ENCODE data around the gene IL19.

Gene IL19

GRCh38 chr1:206770531-206771337, at the start of gene IL19:
IL19 (plus strand) TSS chr1:206770773; CDS start chr1:206836663, 65,890 bp downstream.
- peak; percentile 45 for DNase-seq

- DNase-seq: no peak
These were observed 49.1 kb upstream of the IL19 start for GRCh38 chr1:206721454-206721853.

GRCh38 chr1:206722751-206723461, 47.7 kb upstream of the IL19 start:
- DNase-seq: no peak

GRCh38 chr1:206723462-206723804, 47.1 kb upstream of the IL19 start:
- DNase-seq: no peak

- no peak for DNase-seq
These were observed 46.6 kb upstream of the IL19 start for GRCh38 chr1:206723805-206724472.

- peak; percentile 51 for DNase-seq
These were observed 45.2 kb upstream of the IL19 start for GRCh38 chr1:206725109-206725963.

GRCh38 chr1:206727981-206728696, 42.4 kb upstream of the IL19 start:
- DNase-seq: no peak

- no peak for DNase-seq
These were observed 41.9 kb upstream of the IL19 start for GRCh38 chr1:206728697-206728987.

- DNase-seq: no peak
These were observed 41.5 kb upstream of the IL19 start for GRCh38 chr1:206729050-206729449.

- no peak for DNase-seq
These were observed 41.1 kb upstream of the IL19 start for GRCh38 chr1:206729507-206729906.

GRCh38 chr1:206732508-206732907, 38.1 kb upstream of the IL19 start:
- DNase-seq: no peak

- DNase-seq: no peak
These were observed 37.6 kb upstream of the IL19 start for GRCh38 chr1:206732992-206733391.

- DNase-seq: peak; percentile 65
These were observed 36.0 kb upstream of the IL19 start for GRCh38 chr1:206734499-206735142.

- DNase-seq: no peak
These were observed 35.0 kb upstream of the IL19 start for GRCh38 chr1:206735553-206736031.

GRCh38 chr1:206736878-206737728, 33.5 kb upstream of the IL19 start:
- peak; percentile 67 for DNase-seq

- DNase-seq: no peak
These were observed 32.8 kb upstream of the IL19 start for GRCh38 chr1:206737729-206738201.

- DNase-seq: no peak
These were observed 31.9 kb upstream of the IL19 start for GRCh38 chr1:206738370-206739366.

- DNase-seq: peak; percentile 35
These were observed 31.0 kb upstream of the IL19 start for GRCh38 chr1:206739411-206740076.

Data from CD4-positive, alpha-beta T cell treated with Interleukin-15 for 1 hour (primary cell).